Right lobe of liver (tissue), 4 donors: ENCODE measurements around the gene ACTL9.

ENCODE experiments used
- POLR2A ChIP-seq: fragments of 450-650 bp; IDR thresholded peaks from one replicate; pipeline ENCODE4 v1.6.1; 2017; ENCODE audit warnings: antibody characterized with exemption, mild to moderate bottlenecking
- TF ChIP-seq, protein P1 (sequence below), 4 donors: fragments of 200-600 bp in 3 of 4; fragments of 450-650 bp in 1 of 4; IDR thresholded peaks; one replicate each; pipeline versions ENCODE4 v1.5.1 to v1.8.0; 2016 to 2022; ENCODE audit warnings: antibody characterized with exemption in 4 of 4, mild to moderate bottlenecking in 2 of 4
- donor health status: DM: no; HTN: no; CAD: no.
- donor health status: DM: no; HTN: no; CAD: no.
- donor health status: DM: no; HTN: yes; CAD: no.

DNA sequence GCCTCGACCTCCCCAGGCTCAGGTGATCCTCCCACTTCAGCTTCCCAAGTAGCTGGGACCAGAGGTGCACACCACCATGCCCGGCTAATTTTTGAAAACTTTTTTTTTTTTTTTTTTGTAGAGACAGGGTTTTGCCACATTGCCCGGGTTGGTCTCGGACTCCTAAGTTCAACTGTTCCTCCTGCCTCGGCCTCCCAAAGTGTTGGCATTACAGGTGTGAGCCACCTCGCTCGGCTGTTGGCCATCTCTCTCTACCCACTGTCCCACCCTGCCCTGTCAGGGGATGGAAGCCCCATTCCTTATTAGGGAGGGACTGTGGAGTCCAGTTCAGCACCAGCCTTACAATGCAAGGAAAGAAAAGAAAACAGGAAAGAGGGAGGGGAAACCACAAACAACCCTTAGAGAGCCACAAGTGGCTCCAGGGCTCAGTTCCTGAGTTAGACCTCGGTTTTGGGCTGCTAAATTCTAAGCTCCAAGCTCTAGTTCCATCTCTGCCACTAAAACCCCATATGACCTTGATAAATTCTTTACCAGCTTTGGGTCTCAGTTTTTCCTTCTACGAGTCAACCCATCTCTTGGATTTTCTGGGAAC, 31.7 kb downstream of the ACTL9 start:
- no peak for TF ChIP-seq POLR2A
- TF ChIP-seq, protein P1, sequence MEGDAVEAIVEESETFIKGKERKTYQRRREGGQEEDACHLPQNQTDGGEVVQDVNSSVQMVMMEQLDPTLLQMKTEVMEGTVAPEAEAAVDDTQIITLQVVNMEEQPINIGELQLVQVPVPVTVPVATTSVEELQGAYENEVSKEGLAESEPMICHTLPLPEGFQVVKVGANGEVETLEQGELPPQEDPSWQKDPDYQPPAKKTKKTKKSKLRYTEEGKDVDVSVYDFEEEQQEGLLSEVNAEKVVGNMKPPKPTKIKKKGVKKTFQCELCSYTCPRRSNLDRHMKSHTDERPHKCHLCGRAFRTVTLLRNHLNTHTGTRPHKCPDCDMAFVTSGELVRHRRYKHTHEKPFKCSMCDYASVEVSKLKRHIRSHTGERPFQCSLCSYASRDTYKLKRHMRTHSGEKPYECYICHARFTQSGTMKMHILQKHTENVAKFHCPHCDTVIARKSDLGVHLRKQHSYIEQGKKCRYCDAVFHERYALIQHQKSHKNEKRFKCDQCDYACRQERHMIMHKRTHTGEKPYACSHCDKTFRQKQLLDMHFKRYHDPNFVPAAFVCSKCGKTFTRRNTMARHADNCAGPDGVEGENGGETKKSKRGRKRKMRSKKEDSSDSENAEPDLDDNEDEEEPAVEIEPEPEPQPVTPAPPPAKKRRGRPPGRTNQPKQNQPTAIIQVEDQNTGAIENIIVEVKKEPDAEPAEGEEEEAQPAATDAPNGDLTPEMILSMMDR (IDR thresholded peaks at IDR 0.05) = no peak
